Measurements from ENCODE around the gene LRRC61.

- TF ChIP-seq, protein P1, sequence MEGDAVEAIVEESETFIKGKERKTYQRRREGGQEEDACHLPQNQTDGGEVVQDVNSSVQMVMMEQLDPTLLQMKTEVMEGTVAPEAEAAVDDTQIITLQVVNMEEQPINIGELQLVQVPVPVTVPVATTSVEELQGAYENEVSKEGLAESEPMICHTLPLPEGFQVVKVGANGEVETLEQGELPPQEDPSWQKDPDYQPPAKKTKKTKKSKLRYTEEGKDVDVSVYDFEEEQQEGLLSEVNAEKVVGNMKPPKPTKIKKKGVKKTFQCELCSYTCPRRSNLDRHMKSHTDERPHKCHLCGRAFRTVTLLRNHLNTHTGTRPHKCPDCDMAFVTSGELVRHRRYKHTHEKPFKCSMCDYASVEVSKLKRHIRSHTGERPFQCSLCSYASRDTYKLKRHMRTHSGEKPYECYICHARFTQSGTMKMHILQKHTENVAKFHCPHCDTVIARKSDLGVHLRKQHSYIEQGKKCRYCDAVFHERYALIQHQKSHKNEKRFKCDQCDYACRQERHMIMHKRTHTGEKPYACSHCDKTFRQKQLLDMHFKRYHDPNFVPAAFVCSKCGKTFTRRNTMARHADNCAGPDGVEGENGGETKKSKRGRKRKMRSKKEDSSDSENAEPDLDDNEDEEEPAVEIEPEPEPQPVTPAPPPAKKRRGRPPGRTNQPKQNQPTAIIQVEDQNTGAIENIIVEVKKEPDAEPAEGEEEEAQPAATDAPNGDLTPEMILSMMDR (IDR thresholded peaks at IDR 0.05) = no peak
- no peak for TF ChIP-seq POLR2A (IDR thresholded peaks at IDR 0.05)
These were observed 13.6 kb downstream of the LRRC61 start for GRCh38 chr7:150336746-150337145.
